SH-SY5Y (cell line): Measurements from ENCODE around the gene EPYC.

Source experiments
- GATA2 ChIP-seq: IDR thresholded peaks from 2 replicates; pipeline ENCODE4 v1.6.1; 2011; ENCODE audit warnings: mild to moderate bottlenecking, low read depth, low read length
- GATA3 ChIP-seq: IDR thresholded peaks from 2 replicates; pipeline ENCODE4 v1.6.1; 2011; ENCODE audit warnings: low read depth, mild to moderate bottlenecking, low read length, moderate library complexity

DNA sequence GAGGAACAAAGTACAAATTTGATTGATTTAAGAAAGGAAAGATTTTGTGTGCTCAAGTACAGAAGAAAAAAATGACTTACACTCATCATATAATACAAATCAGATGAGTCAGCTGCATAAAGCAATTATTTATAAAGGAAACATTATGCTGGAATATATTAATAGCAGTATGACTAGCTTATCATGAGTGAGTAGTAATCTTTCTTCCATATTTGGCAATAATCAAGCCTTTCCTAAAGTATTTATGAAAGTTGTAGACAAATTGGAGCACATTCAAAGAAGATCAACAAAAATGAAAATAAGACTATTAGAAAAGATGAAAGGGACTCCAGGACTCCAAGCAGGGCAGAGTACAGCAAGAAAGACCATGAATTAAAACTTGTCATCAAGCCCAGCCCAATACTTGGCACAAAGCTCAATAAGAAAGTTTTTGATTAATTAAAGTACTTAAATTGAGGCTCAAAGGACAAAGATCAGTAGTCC is 82.6 kb downstream of the EPYC start:
- TF ChIP-seq GATA3 (no peak), GATA2 (no peak)
